IMR-90 (cell line): ENCODE results near the gene AMPD3. TPM values are rescaled to one million over a fixed set of nuclear protein-coding genes. Genes with fewer than 3 reads are reported as not detected.

Source experiments
- ATAC-seq: fragments of 200-7000 bp; cut with Tn5 transposase; 2 replicates; pipeline ENCODE4 v1.9.1; 2020; ENCODE audit warnings: low read depth, mild to moderate bottlenecking, moderate library complexity
- BruUV-seq: library from RNA; stranded (reverse); fragments of 400-500 nt; replicated peaks from 2 replicates; lab custom pipeline; 2021; lab: Mats Ljungman, UMichigan
- CTCF ChIA-PET: fragments of 300-600 bp; formaldehyde crosslinking; extraction: SDS; loops from one replicate; lab custom pipeline; 2021; ENCODE audit warnings: antibody characterized with exemption; lab: Yijun Ruan, JAX
- POLR2A ChIA-PET: fragments of 300-600 bp; sonication (Branson Sonifier 250); formaldehyde crosslinking; loops from one replicate; lab custom pipeline; 2022; ENCODE audit warnings: antibody characterized with exemption; ENCODE audit not compliant: unreplicated experiment; lab: Charles Lee
- DNase-seq: peaks from one replicate; pipeline ENCODE4 v3.0.0; 2013
- H2AFZ ChIP-seq: replicated peaks from 2 replicates; pipeline ENCODE3; 2013; ENCODE audit warnings: low read length, mild to moderate bottlenecking; ENCODE audit not compliant: poor library complexity
- H2AK5ac ChIP-seq: 2 replicates; pipeline ENCODE4 v1.6.1; 2013; ENCODE audit warnings: low read depth, low read length, inconsistent platforms
- H2AK9ac ChIP-seq: replicated peaks from 2 replicates; pipeline ENCODE3; 2013; ENCODE audit warnings: mild to moderate bottlenecking, low read depth, low read length, moderate library complexity; ENCODE audit not compliant: poor library complexity
- H2BK120ac ChIP-seq: 2 replicates; pipeline ENCODE4 v1.6.1; 2013; ENCODE audit warnings: low read depth, low read length, inconsistent platforms
- H2BK15ac ChIP-seq: 3 replicates; pipeline ENCODE4 v1.6.1; 2013; ENCODE audit warnings: low read depth, low read length, inconsistent platforms
- H2BK20ac ChIP-seq: 2 replicates; pipeline ENCODE4 v1.6.1; 2013; ENCODE audit warnings: low read depth, mild to moderate bottlenecking, inconsistent platforms, low read length, moderate library complexity
- H2BK5ac ChIP-seq: 2 replicates; pipeline ENCODE4 v1.6.1; 2013; ENCODE audit warnings: mild to moderate bottlenecking, low read depth, low read length, inconsistent platforms; ENCODE audit not compliant: poor library complexity, severe bottlenecking
- H3K14ac ChIP-seq: replicated peaks from 2 replicates; pipeline ENCODE4 v1.6.1; 2013; ENCODE audit warnings: low read depth, low read length, inconsistent platforms
- H3K18ac ChIP-seq: 2 replicates; pipeline ENCODE4 v1.6.1; 2013; ENCODE audit warnings: low read depth, low read length, control low read depth
- H3K23ac ChIP-seq: 2 replicates; pipeline ENCODE4 v1.6.1; 2013; ENCODE audit warnings: low read depth, low read length, inconsistent platforms
- H3K27ac ChIP-seq: 2 replicates; pipeline ENCODE4 v1.5.1; 2013; ENCODE audit warnings: mild to moderate bottlenecking, control low read depth, low read length; ENCODE audit not compliant: insufficient read depth
- H3K27me3 ChIP-seq: 2 replicates; pipeline ENCODE4 v1.6.1; 2013; ENCODE audit warnings: low read length; ENCODE audit not compliant: control insufficient read depth, insufficient read depth
- H3K36me3 ChIP-seq: 2 replicates; pipeline ENCODE4 v1.6.1; 2013; ENCODE audit warnings: low read length, mixed read lengths; ENCODE audit not compliant: control insufficient read depth, insufficient read depth
- H3K4ac ChIP-seq: 2 replicates; pipeline ENCODE4 v1.6.1; 2013; ENCODE audit warnings: low read depth, low read length, inconsistent platforms
- H3K4me1 ChIP-seq: 2 replicates; pipeline ENCODE4 v1.6.1; 2013; ENCODE audit warnings: low read length, mixed read lengths; ENCODE audit not compliant: control insufficient read depth, insufficient read depth
- H3K4me2 ChIP-seq: 2 replicates; pipeline ENCODE4 v1.6.1; 2013; ENCODE audit warnings: low read depth, mild to moderate bottlenecking, control low read depth, low read length, moderate library complexity
- H3K4me3 ChIP-seq: 2 replicates; pipeline ENCODE4 v1.5.1; 2013; ENCODE audit warnings: low read depth, mild to moderate bottlenecking, control low read depth, low read length, moderate library complexity; ENCODE audit not compliant: insufficient read depth
- H3K56ac ChIP-seq: 2 replicates; pipeline ENCODE4 v1.6.1; 2013; ENCODE audit warnings: low read length, inconsistent platforms; ENCODE audit not compliant: insufficient read depth; ENCODE audit errors: extremely low read depth
- H3K79me1 ChIP-seq, 2 experiments: 2 replicates each; pipeline ENCODE4 v1.6.1; 2013; ENCODE audit warnings: low read length in 2 of 2, inconsistent platforms in 1 of 2, low read depth in 1 of 2
- H3K9ac ChIP-seq: 2 replicates; pipeline ENCODE4 v1.6.1; 2013; ENCODE audit warnings: low read depth, low read length, control low read depth
- H3K9me1 ChIP-seq: 2 replicates; pipeline ENCODE4 v1.6.1; 2013; ENCODE audit warnings: low read length, inconsistent platforms; ENCODE audit not compliant: insufficient read depth
- H3K9me3 ChIP-seq: 2 replicates; pipeline ENCODE4 v1.6.1; 2013; ENCODE audit warnings: low read length; ENCODE audit not compliant: control insufficient read depth, insufficient read depth
- H4K20me1 ChIP-seq: 2 replicates; pipeline ENCODE4 v1.6.1; 2013; ENCODE audit warnings: low read length, inconsistent platforms; ENCODE audit not compliant: insufficient read depth
- H4K5ac ChIP-seq: 2 replicates; pipeline ENCODE4 v1.6.1; 2013; ENCODE audit warnings: mild to moderate bottlenecking, low read depth, low read length, control low read depth
- H4K8ac ChIP-seq, 2 experiments: 2 replicates each; pipeline ENCODE4 v1.6.1; 2013; ENCODE audit warnings: low read depth in 2 of 2, low read length in 2 of 2, control low read depth in 1 of 2, inconsistent platforms in 1 of 2
- H4K91ac ChIP-seq: 2 replicates; pipeline ENCODE4 v1.6.1; 2013; ENCODE audit warnings: low read depth, low read length, inconsistent platforms; ENCODE audit not compliant: insufficient read depth
- BHLHE40 ChIP-seq: fragments of 150-350 bp; IDR thresholded peaks from 2 replicates; pipeline ENCODE4 v1.6.1; 2016; ENCODE audit warnings: mild to moderate bottlenecking, low read depth, low read length
- MAFK ChIP-seq: IDR thresholded peaks from 2 replicates; pipeline ENCODE4 v1.6.1; 2012; ENCODE audit warnings: low read depth, low read length, improper control_type of control experiment
- RCOR1 ChIP-seq: IDR thresholded peaks from 2 replicates; pipeline ENCODE4 v1.6.1; 2012; ENCODE audit warnings: mild to moderate bottlenecking, low read length, improper control_type of control experiment; ENCODE audit not compliant: insufficient replicate concordance
- WGBS, 2 experiments: methylation state at CpG; one replicate each; pipeline versions ENCODE4 v1.1.5 to v1.1.7; 2013; ENCODE audit warnings: missing lambda C conversion rate in 2 of 2; ENCODE audit not compliant: insufficient read length in 1 of 2; ENCODE audit errors: extremely low coverage in 2 of 2; 5-methylcytosine and 5-hydroxymethylcytosine counted together
- dilution Hi-C: fragments of 300-500 bp; cut with HindIII; formaldehyde crosslinking; loops from one replicate; pipeline ENCODE4 v1.14.3; 2018; ENCODE audit warnings: low sequenced_read_pairs; ENCODE audit not compliant: unreplicated experiment
- in situ Hi-C: fragments of 300-500 bp; cut with MboI; formaldehyde crosslinking; loops from 3 replicates; pipeline ENCODE4 v1.14.3; 2019; ENCODE audit warnings: low sequenced_read_pairs, inconsistent platforms, mixed read lengths
- intact Hi-C: fragments of 100-400 bp; cut with micrococcal nuclease; formaldehyde crosslinking; loops from 2 replicates; pipeline ENCODE4 v1.10.0; 2022
- polyA plus RNA-seq, 3 experiments: library from polyadenylated mRNA; depleted of rRNA; stranded (reverse); fragments of >200 nt; gene quantifications; 2 replicates each; pipeline ENCODE4 v1.2.3, GENCODE V29; 2012; ENCODE audit warnings: low replicate concordance in 1 of 3
- total RNA-seq: library from RNA; depleted of rRNA; stranded (reverse); fragments of >200 nt; gene quantifications from 2 replicates; pipeline ENCODE4 v1.2.3, GENCODE V29; 2012
- TF ChIP-seq, protein P1 (sequence below): conservative IDR thresholded peaks from 2 replicates; pipeline ENCODE4 v1.5.1; 2012; ENCODE audit warnings: mild to moderate bottlenecking, low read depth, low read length, improper control_type of control experiment

AMPD3 gene
- total and polyA plus RNA-seq, 2 of the 4 experiments (the other 2 are of a cell fraction), result 8.6 to 12.1 TPM

- H2AK9ac ChIP-seq, result no peak overlapping the region
- WGBS, 2 experiments, result no CpG with 5 or more reads among the region's 1 CpG
- 0 out of 2 replicates have a peak, but pooled peaks cover 8% of the 10 kb centered on the region for H3K9me1 ChIP-seq
- no peak overlapping the region for H3K14ac ChIP-seq
- no peak overlapping the region for H3K23ac ChIP-seq
- H2BK5ac ChIP-seq, result no peak overlapping the region
- no peaks in the 10 kb centered on the region for H4K20me1 ChIP-seq
- no peaks in the 10 kb centered on the region for H3K9me3 ChIP-seq
- no peak; the same call in none of the 2 replicates for ATAC-seq
- no peak overlapping the region for H3K4ac ChIP-seq
- H3K9ac ChIP-seq, result no peak overlapping the region
- peaks cover 0 to 15% of the 10 kb centered on the region in 2 experiments; a peak in 1 of 4 replicates for H3K79me1 ChIP-seq
- peaks cover 6% of the 10 kb centered on the region for H3K36me3 ChIP-seq
- no peak for DNase-seq
- intact Hi-C loops (loop anchor here (10.0 kb wide), 1 partner anchor 197 kb away; no protein-coding TSS in a partner anchor), dilution Hi-C loops (loop anchor here (25.0 kb wide), 1 partner anchor 215 kb away; no protein-coding TSS in a partner anchor), in situ Hi-C loops (no loop called here)
- H3K56ac ChIP-seq, result no peak overlapping the region
- CTCF ChIA-PET, result no interaction called here
- TF ChIP-seq BHLHE40, result no peak
- TF ChIP-seq MAFK, result no peak
- TF ChIP-seq RCOR1, result no peak
- TF ChIP-seq, protein P1, sequence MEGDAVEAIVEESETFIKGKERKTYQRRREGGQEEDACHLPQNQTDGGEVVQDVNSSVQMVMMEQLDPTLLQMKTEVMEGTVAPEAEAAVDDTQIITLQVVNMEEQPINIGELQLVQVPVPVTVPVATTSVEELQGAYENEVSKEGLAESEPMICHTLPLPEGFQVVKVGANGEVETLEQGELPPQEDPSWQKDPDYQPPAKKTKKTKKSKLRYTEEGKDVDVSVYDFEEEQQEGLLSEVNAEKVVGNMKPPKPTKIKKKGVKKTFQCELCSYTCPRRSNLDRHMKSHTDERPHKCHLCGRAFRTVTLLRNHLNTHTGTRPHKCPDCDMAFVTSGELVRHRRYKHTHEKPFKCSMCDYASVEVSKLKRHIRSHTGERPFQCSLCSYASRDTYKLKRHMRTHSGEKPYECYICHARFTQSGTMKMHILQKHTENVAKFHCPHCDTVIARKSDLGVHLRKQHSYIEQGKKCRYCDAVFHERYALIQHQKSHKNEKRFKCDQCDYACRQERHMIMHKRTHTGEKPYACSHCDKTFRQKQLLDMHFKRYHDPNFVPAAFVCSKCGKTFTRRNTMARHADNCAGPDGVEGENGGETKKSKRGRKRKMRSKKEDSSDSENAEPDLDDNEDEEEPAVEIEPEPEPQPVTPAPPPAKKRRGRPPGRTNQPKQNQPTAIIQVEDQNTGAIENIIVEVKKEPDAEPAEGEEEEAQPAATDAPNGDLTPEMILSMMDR, result no peak
- no peak overlapping the region for H2AK5ac ChIP-seq
- H4K8ac ChIP-seq, result no peak overlapping the region
- H2BK20ac ChIP-seq, result no peak overlapping the region
- no peak overlapping the region for H3K4me2 ChIP-seq
- POLR2A ChIA-PET, result no interaction called here
- H4K5ac ChIP-seq, result no peak overlapping the region
- no peak overlapping the region for H4K91ac ChIP-seq
- H2AFZ ChIP-seq, result no peak overlapping the region
- no peak overlapping the region for H2BK15ac ChIP-seq
- peaks cover 11% of the 10 kb centered on the region for H3K4me1 ChIP-seq
- no peaks in the 10 kb centered on the region for H3K27me3 ChIP-seq
- no peak overlapping the region for H3K27ac ChIP-seq
- H3K4me3 ChIP-seq, result no peak overlapping the region
- BruUV-seq, result no TSS peak
- no peak overlapping the region for H3K18ac ChIP-seq
- no peak overlapping the region for H2BK120ac ChIP-seq
Observed at GRCh38 chr11:10522276-10522675, 67.2 kb downstream of the AMPD3 start.
